IPS-NIHi7 (cell line): ENCODE data around the gene CIAPIN1.
"Not testable (repeated sequence)": the region's sequence is repeated elsewhere in the genome, so short reads cannot be mapped to it uniquely, and the experiment has no call there.

Experiments used
- DNase-seq: peaks from one replicate; pipeline ENCODE4 v3.0.0; 2012; ENCODE audit warnings: mixed read lengths; ENCODE audit errors: extremely low spot score

CIAPIN1 gene

DNA sequence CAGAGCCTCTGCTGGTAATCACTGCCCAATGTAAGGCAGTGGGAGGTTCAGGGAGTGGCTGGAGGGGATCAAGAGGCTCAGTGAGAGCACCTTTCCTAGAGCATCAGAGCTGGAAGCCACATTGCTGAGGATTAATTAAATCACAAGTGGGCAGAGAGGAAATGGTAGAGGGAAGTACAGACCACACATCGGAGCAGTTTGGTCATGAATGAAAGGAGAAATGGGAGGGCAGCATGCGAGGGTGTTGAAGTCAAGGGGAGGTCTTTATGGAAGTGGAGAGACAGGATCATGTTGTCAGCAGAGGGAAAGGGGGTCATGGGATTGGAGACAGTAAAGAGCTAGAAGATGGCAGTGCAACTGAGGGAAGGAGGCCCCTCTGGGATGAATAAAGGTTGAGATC is 40.3 kb downstream of the CIAPIN1 start:
- DNase-seq: no peak

- DNase-seq: no peak
Measured at GRCh38 chr16:57405097-57405496, 42.1 kb downstream of the CIAPIN1 start.

DNA sequence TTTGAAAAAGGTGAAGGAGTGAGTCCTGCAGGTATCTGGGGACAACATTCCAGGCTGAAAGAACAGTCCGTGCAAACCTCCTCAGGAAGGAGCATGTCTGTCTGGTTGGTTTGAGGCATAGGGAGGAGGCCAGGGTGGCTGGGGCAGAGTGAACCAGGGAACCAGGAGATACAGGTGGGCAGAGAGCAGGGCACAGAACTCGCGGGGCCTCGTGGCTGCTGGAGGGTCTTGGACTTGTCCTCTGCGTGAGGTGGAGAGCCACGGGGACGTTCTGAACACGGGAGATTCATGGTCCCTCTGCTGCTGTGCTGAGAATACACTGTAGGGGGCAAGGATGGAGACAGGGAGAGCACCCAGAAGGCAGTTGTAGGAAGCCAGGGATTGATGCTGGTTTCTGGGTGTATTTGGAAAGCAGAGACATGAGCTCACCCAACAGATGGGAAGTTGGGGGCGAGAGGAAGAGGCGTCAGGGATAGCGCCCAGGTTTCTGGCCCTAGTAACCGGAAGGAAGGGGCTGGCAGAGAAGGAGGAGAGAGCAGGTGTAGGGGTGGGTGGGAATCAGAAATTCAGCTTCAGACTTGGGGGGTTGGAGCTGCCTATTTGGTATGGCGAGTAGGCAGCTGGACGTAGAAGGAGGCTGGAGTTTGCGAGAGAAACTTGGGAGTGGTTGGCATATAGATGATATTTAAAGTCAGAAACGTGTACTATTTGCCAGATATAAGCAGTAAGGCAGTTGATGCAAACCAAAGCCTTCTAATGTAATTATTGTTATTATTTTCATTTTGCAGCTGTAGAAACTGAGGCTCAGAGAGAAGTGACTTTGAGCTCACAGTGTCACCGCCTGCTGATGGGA is 43.0 kb downstream of the CIAPIN1 start, which contains the start of gene CCL17:
Gene CCL17, plus strand, starts transcription at position 803 of the 853 bp plus-strand sequence. CDS start 9,166 bp downstream, outside the sequence.
- DNase-seq: no peak

- DNase-seq: peak; percentile 53
Measured at GRCh38 chr16:57401943-57402640, 45.1 kb downstream of the CIAPIN1 start.

DNA sequence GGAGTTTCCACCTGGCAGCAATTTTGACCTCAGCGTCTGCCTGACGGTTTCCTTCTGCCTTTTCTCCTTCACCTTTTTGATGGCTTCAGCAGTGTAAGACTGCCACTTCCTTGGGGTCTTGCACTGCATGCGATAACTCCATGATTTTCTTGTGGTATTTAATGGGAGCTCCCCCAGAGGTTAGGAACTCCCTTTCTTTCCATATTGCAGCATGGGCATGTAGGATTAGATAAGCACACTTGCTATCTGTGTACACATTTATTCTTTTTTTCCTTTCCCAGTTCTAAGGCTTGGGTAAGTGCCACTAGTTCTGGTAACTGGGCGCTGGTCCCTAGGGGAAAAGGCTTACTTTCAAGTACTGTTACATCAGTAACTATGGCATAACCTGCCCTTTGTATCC is 49.7 kb downstream of the CIAPIN1 start:
- DNase-seq: not testable (repeated sequence)

- DNase-seq: no peak
Measured at GRCh38 chr16:57396786-57397185, 50.4 kb downstream of the CIAPIN1 start.

GRCh38 chr16:57395026-57395425 is 52.2 kb downstream of the CIAPIN1 start:
- DNase-seq: no peak

DNA sequence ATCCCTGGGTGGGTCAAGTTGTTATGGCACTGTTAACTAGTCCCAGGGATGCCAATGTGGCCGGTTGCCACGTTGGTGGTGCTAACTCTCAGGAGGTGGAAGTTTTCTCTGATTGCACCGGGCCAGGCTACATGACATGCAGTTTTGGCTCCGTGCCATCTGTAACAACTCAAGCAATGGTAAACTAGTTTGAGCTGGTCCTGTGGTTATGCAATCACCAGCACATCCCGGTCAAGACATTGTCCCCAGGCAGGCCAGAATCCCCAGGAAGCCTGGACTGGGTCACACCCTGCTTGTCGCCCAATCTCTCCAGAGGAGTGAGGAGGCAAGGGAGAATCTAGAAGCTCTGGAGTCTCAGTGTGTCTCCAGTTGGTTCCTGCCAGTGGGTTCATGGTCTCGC is 52.7 kb downstream of the CIAPIN1 start:
- DNase-seq: no peak

- DNase-seq: no peak
Measured at GRCh38 chr16:57392694-57393093, 54.5 kb downstream of the CIAPIN1 start.

GRCh38 chr16:57391708-57392107 is 55.5 kb downstream of the CIAPIN1 start:
- DNase-seq: no peak

GRCh38 chr16:57391300-57391699 is 55.9 kb downstream of the CIAPIN1 start:
- no peak for DNase-seq

DNA sequence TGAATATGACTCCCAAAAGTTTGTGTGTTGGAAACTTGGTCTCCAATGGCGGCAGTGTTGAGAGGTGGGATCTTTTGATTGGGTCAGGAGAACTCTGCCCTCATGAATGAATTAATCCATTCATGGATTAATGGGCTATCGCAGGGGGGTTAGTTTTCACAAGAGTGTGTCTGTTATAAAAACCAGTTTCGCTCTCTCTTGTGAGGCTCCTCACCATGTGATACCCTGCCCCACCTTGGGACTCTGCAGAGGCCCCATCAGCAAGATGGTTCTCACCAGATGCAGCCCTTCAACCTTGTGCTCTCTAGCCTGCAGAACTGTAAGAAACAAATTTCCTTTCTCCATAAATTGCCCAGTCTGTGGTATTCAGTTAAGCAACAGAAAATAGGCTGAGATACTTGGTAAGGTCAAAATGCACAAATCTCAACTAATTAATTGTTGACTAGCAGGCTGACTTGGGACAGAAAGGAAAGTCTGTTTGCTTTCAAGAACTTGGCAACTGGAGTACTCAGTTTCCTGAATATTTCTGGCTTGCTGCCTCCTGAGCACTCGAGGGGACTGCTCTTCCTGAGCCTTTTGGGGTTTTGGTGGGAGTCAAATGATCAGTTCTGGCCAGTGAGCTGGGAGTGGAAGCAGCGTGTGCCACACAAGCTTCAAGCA is 56.4 kb downstream of the CIAPIN1 start:
- DNase-seq: no peak

DNA sequence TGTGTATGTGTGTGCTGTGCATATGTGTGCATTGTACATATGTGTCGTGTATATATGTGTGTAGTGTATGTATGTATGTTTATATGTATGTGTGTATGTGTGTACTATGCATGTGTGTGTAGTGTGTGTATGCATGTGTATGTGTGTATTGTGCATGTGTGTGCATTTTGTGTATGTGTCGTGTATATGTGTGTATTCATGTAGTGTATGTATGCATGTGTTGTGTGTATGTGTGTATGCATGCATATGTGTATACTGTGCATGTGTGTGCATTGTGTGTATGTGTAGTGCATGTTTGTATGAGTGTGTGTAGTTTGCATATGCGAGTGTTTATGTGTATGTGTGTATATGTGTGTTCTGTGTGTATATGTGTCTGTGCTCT is 58.1 kb downstream of the CIAPIN1 start:
- DNase-seq: no peak

DNA sequence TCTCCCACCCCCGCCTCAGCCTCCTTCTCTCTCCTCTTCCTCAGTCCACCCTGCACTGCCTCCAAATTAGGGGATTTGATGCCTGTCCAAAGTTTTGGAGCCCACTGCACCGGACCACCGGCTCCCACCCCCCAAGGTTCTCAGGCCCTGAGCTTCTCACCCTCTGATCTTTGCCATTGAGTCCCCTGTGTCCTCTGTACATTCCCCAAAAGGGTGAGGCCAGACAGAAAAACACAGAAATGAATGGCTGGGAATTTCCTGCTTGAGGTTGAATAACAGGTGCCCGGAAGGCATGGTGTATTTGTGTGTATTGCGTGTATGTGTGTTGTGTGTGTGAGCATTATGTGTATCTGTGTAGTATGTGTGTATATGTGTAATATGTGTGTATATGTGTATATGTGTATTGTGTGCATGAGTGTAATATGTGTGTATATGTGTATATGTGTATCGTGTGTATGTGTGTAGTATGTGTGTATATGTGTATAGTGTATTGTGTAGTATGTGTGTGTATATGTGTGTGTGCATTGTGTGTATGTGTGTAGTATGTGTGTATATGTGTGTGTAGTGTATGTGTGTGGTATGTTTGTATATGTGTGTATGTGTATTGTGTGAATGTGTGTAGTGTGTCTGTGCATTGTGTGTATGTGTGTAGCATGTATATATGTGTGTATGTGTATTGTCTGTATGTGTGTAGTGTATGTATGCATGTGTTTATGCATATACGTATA is 58.7 kb downstream of the CIAPIN1 start:
- no peak for DNase-seq

DNA sequence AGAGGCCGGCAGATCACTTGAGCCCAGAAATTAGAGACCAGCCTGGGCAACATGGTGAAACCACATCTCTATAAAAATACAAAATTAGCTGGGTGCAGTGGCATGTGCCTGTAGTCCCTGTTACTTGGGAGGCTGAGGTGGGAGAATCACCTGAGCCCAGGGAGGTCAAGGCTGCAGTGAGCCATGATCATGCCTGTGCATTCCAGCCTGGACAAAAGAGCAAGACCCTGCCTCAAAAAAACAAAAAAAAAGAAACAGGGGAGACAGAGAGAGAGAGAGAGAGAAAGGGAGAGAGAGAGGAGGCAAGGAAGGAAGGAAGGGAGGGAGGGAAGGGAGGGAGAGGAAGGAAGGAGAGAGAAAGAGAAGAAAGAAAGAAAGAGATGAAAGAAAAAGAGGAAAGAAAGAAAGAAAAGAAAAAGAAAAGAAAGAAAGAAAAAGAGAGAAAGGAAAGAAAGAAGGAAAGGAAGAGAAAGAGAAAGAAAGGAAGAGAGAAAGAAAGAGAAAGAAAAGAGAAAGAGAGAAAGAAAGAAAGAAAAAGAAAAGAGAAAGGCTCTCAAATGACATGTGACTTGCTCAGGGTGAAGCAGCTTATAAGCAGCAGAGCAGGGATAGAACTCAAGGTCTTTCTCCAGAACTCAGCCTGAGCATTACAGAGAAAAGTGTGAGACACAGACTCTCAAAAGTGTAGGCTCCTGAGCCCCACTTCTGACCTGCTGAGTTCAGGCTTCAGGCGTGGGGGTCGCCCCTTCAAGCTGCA is 59.4 kb downstream of the CIAPIN1 start:
- DNase-seq: no peak

GRCh38 chr16:57386381-57386951 is 60.7 kb downstream of the CIAPIN1 start:
- DNase-seq: no peak

- DNase-seq: no peak
Measured at GRCh38 chr16:57385083-57385482, 62.1 kb downstream of the CIAPIN1 start.

GRCh38 chr16:57384248-57385070 is 62.7 kb downstream of the CIAPIN1 start:
- no peak for DNase-seq

DNA sequence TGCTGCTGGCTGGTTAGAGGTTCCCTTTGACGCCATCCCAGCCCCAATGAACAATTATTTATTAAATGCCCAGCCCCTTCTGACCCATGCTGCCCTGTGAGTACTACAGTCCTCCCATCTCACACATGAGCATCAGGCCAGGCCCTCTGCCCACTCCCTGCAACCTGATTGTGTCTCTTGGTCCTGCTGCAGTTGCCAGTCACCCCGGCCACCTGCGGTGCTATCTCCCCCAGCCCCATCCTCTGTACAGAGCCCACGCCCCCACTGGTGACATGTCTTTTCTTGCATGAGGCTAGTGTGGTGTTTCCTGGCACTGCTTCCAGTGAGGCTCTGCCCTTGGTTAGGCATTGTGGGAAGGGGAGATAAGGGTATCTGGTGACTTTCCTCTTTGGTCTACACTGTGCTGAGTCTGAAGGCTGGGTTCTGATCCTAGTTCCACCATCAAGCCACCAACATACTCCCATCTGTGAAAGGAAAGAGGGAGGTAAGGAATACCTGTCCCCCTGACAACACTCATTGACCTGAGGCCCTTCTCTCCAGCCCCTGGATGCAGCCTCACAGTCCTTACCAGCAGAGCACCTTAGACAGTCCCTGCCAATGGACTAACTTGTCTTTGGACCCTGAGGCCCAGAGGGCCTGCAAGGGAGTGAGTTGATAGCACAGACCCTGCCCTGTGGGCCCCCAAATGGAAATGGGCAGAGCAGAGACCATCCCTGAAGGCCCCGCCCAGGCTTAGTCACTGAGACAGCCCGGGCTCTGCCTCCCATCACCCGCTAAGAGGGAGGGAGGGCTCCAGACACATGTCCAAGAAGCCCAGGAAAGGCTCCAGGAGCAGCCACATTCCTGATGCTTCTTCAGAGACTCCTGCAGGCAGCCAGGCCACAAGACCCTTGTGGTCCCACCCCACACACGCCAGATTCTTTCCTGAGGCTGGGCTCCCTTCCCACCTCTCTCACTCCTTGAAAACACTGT is 63.6 kb downstream of the CIAPIN1 start:
- DNase-seq: peak; percentile 59
